SW 1271 (cell line): Measurements from ENCODE around the gene ADAMTS6.
"Not testable (repeated sequence)": the region's sequence is repeated elsewhere in the genome, so short reads cannot be mapped to it uniquely, and the experiment has no call there.

Experiments
- DNase-seq, 2 experiments: peaks; one replicate each; lab custom pipeline; 2025; lab: John Stamatoyannopoulos, UW

Gene ADAMTS6

DNA sequence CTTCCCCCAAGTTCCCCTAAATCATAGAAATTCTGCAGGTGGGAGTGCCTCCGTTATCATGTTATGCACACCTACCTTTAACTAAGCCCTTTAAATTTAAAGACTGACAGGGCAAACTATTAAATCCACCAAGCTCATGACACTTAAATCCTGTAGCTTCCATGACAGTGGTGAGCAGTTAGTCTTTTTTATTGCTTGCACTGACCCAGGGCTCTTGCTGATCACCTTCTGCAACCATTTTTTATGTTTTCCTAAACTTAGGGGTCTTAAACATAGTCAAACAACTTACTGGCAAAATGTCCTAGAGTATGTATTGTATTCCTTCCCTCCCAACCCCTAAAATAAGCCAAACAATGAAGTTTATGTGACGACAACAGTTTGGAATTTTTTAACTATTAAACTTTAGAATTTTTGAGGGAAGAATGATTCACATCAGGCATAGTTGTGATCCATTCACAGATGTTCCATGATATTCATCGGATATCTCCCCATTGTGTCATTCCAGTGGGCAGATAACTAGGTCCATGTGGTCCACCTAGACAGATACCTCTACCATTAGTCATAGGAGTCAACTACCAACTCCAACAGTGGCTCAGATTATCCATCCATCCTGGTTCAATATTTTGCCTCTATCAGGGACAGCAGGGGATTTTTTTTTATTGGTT, 283.1 kb downstream of the ADAMTS6 start:
- DNase-seq = peak; percentile 98 to 99

DNA sequence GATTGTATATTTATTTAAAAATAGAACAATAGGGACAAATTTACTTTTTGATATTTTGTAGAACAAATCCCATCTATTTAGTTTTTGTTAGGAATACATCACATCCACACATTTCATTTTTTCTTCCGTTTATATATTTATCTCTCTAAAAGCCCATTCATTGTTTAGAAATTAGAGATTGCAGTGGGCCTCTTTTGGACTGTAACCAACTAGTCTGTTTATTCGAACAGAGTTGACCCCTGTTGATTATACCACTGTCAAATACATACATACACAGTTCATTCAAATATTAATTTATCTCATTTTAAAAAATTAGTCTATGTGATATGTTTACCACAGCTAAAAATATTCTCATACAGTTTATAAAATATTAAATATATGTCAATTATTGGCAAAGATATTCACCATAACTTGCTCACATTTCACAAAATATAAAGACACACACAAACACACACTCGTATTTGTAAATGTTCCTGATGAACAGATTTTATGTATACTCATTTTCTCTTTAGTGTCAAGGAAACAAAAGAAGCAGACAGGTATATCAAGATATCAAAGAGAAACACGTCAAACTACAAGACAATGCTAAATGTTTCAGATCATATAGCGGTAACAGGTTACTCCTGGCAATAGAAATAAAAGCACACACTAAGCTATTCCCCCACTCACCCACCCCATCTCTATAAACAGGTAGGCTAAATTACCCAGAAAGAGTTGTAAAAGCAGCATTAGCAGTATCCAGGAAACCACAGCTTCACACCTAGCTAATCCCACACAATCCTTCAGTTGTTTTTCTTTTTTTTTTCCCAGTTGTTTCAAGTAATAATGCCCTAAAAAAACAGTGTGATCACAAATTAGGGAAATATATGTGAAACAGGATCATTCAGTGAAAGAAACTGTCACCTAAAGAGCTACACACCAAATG, 283.9 kb downstream of the ADAMTS6 start:
- no peak for DNase-seq

DNA sequence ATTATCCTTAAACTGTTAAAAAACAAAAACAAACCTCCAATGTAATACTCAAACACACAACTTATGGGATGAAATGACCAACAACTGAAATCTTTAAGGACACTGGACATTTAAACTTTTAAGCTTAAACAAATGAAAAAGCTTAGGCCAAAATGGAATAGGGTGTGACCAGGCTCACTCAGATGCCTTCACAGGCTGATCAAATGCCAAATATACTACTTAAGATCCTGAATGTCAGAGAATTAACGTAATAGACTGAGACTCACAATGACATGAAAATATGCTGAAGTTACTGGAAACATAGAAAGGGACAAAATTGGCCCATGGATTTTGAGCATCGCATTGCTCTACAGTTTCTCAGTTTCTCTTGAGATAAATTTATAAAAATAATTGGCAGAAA, 286.8 kb downstream of the ADAMTS6 start:
- no peak for DNase-seq

DNA sequence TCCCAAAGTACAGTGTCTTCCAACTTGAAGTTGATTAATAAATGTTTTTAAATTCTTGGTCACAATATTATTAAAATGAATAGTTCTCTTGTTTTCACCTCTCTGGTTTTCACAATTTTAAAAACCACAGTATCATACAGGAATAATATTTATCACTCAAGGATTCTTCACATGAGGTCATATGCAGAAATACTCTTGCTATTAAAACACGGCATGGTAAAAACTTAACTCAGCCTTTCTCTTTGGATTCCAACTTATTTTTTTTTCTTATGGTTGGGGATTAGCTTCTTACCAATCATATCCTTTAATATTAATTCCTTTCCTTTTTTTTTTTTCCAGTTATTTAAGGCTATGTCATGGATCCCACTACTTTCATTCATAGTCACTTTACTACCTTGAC, 289.4 kb downstream of the ADAMTS6 start:
- no peak for DNase-seq

DNA sequence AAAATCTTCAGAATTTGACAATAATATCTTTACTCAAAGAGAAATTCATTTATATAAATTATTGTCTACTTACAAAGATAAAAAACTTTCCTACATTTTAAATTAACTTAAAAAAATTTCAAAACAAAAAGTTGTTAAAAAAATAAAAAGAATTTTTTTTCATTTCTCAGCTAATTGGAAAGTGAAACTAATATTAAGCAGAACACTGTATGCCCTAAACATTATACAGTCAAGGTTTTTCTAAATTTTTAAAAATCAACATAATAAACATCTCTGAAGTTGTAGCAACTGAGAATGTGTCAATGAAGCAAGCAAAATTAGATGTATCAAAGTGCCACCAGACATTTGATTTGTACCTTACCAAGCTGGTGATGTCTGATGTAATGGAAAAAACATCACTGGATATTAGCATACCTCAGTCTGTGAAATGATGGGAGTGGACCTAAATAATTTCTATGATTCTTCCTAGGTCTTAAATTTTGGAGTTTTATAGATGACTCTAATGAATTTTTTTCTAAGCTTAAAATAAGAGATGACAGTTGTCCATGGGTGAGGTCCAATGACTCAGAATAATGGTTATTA, 290.1 kb downstream of the ADAMTS6 start:
- no peak for DNase-seq

DNA sequence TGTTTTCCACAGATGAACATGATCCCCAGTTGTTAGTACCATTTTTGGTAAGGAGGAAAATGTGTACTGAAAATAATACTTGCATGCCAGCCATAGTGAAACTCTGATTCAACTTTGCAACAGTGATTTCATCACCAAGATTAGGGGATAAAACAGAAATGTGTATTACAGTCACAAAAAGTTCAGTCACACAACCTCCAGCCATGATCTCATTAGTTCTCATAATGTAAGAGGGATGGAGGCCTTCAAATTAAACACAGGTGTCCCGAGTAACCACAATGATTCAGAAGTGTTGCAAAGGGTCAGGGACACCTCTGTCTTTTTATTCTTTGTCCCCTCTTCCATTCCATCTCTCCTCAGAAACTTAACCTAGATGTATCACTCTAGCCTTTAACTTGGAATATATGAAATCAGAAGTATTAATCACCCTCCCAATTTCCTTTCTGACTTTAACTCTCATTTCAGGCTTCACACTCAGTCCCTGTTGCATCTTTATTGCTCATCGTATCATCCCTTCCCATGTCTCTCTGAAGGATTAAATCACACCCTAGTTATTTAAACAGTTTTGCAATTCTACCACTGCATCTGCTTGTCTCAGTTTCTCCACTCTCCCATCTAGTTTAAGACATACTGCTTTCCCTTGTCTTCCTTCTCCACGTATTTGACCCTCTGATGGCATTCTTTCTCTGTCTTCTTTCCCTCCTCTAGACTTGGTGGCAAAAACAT, 291.2 kb downstream of the ADAMTS6 start:
- DNase-seq = peak in 1 of 2 experiments; percentile 61

DNA sequence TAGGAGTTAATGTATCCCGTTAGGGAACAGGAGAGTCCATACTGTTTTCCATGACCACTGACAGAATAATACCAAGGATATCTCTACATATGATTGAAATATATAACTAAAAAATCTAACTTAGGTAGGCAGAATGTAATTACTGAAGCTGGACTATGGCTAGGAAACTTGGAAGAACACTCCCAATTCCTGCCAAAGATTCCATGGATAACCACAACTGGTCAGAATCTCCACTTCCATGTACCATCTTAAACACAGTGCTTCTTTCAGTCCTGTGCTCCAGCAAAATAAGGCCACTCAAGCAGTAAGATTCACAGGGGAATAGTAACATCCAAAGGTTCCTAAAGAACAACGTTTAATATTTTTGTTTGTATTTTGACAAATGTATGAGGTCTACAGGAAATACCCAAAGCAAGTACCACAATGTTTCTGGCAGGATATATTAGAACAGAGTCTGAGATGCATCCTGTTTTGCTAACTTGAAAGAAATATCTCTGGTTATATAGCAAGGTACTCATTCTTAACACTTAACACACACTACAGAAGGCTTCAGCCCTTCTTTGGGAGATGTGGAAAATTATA, 295.0 kb downstream of the ADAMTS6 start:
- no peak for DNase-seq

DNA sequence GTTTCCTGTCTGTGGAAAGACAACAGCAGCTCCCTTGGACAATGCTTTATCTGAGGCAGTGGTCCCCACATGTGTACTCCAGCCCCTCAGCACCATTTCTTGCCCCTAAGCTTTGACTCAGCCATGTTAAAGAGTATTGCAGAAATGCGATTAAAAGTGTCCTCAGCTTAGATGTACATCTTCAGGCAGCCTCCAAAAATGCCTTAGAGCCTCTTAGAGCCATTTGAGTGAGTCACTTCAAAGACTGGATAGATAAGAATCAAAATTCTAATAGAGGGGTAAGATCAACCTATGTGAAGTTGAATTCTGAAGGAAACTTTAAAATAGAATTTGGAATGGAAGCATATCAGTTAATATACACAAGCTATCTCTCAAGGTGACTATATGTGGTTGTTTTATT, 296.3 kb downstream of the ADAMTS6 start:
- no peak for DNase-seq

DNA sequence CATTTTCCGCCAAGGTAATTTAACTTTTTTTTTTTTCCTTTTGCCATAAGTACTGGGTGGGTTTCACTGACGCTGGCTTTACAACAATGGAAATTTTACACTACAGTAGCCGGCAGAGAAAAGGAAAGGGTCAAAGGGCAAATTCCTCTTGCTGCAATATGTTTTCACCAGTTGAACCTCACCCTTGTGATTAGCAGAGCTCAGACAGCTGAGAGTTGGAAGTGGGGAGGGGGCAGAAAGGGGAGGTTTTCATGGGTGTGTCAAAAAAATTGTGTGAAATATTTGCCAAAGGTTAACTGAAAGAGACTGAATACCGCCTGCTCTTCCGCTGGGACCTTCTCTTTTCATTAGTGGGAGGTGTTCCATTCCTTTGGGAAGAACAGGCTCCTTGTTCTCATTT, 296.9 kb downstream of the ADAMTS6 start:
- no peak for DNase-seq

DNA sequence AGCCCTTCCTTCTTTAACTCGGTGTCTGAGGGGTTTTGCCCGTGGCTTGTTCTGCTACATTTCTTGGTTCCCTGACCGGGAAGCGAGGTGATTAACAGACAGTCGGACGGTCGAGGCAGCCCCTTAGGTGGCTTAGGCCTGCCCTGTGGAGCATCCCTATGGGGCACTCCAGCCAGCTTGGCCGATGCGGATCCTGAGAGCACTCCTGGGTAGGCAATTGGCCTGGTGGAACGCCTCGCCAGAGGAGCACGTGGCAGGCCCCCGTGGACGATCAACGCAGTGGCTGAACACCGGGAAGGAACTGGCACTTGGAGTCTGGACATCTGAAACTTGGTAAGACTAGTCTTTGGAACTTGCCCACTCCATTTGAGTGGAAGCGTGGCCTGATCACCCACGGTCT, 307.5 kb downstream of the ADAMTS6 start:
- DNase-seq = not testable (repeated sequence)

DNA sequence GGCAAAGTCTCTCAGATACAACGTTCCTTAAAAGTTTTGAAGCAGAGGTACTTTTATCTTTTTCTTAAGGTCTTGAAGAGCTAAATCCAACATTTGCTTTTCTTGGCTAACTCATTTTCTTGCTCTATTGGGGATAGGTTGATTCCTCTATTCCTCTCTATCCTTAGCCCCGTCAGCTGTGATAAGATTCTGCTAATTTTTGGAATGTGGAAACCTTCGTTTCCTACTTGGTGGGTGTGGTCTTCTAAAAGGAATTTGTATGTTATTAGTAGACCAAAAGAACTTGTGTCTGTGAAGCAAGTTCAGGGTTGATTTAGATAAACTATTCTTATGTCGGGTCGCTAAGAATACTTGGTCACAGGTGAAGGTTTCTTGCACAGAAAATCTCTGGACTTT, 308.6 kb downstream of the ADAMTS6 start:
- DNase-seq = no peak

DNA sequence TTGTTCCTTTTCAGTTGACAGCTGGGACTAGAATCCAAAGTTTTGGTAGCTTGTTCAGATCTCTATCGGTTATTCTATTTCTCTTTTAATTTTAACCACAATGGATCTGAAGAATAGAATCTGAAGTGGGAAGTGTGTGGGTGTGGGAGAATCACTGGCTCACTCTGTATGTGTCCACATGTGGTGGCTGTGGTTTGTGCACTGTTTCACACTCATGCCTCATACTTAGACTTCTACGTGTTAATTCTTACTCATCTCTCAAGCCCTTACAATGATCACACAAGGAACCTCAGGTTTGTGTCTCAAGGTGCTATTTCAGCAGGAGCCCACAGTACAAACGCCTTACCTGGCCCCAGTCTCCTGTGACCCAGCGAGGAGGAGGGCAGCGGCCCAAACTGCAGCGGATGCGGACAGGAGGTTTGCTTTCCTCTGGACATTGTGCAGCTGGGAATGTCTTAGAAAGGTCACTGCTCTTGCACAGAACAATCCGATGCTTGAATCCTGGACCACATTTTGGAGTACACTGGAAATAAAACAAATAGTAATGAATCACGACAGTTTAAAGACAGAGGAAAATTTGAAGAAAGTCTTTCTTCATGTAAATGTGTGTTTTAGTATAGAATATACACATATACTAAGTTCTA, 309.1 kb downstream of the ADAMTS6 start:
- no peak for DNase-seq

DNA sequence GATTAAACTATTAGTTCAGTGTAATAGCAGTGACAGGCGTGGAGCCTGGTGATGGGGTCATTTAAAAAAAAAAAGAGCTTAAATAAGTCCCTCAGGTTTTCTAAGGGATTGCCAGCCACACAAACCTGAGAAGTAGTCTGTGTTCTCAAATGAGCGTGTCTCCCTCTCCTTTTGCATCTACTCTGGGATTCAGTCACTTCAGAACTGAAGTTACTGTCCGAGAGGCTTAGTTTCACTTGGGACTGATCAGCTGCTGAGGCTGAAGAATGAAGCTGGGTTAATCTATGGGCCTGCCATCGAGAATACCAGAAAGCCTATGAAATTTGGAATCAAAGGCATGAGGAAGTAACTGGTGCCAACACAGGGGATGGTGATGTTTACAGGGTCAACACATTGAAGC, 310.1 kb downstream of the ADAMTS6 start:
- DNase-seq = no peak

DNA sequence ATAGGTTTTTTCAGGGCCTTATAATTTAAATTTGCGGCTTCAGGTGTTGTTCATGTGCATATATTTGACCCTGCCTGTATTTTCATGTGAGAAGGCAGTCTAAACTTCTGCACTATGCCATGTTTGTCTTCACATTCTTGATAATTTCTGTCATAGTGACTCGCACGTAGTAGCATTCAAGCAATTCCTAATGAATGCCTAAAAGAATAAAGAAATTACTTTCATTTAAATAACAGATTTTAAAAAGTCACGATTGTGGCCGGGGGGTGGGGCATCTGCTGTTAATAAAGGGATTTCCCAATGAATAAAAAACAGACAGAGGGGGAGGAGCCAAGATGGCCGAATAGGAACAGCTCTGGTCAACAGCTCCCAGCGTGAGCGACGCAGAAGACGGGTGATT, 318.0 kb downstream of the ADAMTS6 start:
- DNase-seq = peak in 1 of 2 experiments; percentile 27

DNA sequence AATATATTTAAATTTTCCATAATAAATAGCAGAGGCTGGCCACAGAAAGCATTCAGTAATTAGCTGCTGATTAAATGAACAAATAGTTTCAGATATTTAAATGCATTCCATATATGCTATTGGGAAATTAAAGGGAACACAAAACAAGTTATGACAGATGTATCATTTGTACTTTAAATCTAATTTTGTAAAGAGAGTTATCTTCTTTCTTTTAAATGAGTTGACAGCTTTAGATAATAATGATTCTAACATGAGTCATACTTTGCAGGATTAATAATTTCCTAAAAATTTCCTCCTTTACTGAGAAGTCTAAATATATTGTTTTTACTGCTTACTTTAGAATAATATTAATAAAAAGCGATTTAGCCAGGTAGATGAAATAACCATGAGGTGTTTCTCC, 320.1 kb downstream of the ADAMTS6 start:
- no peak for DNase-seq

DNA sequence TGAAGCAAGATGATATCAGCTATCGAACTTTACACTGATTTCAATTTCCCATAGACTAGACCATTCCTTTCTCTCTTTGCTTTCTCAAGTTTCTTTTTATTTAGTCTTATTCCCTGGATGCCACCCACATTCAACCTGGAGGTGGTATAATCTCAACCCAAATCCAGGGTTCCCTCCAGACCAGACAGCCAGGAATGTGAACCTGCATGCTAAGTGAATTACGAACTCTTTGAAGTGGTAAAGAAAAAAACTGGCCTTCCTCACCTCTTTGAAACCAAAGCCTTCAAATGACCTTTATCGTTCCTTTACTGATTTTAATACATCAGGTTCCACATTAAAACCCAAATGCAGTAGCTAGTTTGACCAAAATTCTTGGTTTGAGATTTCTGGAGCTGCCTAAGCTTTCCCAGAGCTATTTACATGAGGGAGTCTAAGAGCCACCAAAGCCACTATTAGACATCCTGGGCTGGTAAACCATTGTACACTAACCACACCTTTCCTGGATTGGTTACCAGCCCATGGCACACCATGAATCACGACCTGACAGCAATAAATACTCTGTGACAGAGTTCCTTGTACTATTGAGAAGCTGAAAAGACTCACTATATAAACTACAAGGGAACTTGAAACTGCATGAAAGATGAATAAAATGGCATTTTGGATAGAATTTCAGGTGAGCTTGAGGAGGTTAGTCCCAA, 323.7 kb downstream of the ADAMTS6 start:
- no peak for DNase-seq

DNA sequence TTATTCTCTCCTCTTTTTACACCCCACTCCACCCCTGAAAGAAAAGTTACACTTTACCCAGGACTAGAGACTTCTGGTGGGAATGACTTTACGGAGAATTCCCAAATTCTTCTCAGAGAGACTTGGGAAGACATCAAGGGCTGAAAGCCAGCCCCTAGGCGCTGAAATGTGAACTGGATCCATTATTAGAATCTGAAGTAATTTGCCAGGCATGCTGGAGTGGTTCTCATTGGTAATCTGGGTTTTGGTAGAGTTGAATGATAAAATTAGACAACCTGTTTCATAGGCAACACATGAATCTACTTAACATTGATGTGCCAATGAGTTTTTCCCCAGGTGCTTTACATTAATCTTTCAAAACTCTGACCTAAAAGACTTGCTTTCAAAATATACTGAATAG, 324.8 kb downstream of the ADAMTS6 start:
- DNase-seq = no peak

DNA sequence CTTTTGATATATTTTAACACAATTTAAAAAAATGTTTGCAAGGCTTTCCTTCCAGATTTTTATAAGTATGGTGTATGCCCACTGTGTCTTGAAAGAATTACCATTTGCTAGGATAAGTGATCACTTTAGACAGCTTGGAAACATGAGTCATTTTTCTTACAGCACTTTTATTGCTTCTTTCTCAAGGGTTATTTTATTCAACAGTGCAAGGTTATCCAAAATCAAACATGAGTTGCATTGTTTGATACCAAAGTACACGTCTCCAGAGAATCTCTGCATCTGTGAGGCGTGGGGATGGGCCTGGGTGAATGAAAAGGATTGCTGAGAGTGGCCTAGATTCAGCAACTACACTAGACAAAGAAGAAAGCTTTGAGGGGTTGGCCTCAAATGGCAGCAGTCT, 329.6 kb downstream of the ADAMTS6 start:
- no peak for DNase-seq

DNA sequence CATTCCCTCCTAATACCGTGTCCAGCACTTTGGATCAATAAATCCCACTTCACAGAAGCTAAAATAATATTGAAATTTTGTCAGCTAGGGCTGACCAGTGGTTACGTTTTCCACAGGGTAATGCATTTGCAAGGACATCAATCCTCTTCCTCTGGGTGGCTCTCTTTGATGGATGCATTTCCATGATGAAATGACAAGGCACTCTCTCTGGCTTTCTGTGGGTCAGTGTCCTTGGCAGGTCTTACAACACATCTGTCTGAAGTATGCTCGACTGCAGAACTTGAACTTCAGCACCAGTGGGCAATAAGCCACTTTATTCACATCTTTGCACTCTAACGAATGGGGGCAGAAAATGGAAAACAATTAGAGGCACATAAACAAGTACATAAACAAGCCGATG, 330.1 kb downstream of the ADAMTS6 start:
- no peak for DNase-seq

DNA sequence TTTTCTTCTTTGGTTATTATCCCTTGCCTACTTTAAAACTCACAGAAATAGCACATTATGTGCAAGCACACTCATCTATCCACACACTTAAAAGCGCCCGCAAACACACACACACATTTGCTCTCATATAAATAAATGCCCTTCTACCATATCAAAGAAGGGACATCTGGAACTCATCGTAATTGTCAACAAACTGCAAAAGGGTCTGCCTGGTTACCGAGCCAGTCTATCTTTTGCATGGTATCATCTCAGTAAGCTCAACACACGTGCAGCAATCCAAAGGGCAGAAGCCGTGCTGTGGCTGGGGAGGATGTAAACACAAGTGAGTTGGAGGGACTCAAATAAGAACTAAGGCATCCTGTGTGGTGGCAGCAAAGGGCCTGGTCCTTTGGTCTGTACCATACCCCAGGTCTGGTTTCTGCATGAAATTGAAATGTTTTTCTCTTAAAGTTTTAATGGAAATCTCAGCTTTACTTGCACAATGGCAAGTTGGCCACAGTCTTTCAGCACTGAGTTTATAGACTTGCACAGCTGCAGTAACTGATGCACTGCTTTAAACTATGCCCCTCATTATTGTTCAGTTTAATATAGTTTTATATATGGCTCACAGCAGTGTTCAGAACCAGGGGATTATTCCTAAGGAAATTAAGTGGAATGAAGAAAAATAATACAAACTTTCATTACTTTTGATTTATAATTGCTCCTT, 331.0 kb downstream of the ADAMTS6 start:
- no peak for DNase-seq
